ENCODE data around the gene FBXL7.

Gene FBXL7

DNA sequence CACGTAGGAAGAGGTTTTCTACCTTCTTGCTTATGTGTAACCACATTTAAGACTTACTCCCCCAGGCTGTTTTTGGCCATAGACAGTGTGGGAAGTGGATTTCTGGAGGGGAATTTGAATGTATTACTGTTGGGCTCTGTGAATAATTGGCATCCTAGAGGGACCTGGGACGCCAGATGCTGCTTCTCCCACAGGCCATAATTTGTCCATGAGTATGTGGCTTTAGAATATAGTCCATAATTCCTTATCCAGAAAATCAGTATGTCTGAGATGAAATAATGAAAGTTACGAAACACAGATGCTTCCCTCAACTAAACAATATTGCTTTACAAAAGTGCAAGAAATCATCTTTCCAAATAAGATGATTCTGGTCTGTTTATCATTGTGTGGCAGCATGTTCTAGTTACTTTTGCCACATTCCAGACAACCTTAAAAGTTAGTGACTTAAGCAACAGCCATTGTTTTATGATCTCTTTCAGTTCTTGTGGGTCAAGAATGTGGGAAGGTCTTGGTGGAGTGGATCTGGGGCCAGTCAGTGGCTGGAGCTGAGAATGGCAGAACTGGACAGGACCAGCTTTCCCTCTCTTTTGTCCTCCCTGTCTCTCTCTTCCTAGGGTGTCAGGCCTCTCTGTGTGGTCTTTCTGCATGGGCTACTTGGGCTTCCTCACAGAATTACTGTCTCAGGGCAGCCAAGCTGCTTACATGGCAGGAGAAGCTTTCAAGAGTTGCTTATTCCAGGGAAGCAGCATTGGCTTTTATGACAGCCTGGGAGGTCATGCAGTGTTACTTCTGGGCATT, 79.4 kb downstream of the FBXL7 start:
- no peak for DNase-seq (ENCODE audit: low spot score)

DNA sequence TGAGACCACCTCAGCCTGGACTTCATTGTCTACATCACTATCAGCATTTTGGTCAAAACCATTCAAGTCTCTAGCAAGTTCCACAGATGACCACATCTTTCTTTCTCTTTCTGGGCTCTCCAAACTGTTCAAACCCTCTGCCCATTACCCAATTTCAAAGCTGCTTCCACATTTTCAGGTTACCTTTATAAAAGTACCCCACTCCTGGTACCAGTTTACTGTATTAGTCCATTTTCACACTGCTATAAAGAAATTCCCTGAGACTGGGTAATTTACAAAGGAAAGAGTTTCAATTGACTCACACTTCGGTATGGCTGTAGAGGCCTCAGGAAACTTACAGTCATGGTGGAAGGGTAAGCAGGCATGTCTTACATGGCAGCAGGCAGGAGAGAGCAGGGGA, 84.5 kb downstream of the FBXL7 start:
- no peak for DNase-seq (ENCODE audit: low spot score)

- no peak for DNase-seq (ENCODE audit: low spot score)
Observed at GRCh38 chr5:15585128-15585527, 85.1 kb downstream of the FBXL7 start.

DNA sequence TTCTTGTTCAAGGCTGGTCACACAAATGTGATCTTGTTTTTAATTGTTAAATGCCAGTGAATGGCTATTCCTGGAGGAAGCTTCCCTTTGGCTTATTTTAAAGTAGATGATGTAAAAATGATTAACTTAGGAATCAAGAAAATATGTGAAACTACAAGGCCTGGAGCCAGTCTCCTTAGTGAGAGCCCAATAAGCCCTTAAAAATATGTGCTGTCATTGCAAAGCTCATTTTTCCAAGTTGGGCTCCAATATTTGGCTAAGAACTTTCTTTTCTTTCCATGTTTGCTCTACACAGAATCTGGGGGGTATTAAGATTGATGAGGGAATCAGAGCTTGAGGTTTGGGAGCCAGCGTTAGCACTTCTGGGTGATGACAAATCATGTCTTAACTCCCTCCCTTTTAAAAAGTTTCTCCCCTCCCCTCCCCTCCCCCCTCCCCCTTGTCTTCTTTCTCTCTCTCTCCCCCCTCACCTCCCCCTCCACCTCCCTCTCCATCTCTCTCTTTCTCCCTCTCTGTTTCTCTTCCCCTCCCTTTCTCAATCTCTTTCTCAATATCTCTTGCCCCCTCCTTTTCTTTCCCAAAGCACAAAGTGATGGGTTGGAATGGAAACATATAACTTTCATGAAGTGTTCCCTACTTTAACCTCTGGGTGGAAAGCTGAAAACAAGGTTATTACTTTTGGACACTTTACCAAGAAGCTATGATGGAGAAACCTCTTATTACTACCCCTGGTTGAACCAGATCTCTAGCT, 86.0 kb downstream of the FBXL7 start:
- no peak for DNase-seq (ENCODE audit: low spot score)

- no peak for DNase-seq (ENCODE audit: low spot score)
Observed at GRCh38 chr5:15587916-15588315, 87.9 kb downstream of the FBXL7 start.

DNA sequence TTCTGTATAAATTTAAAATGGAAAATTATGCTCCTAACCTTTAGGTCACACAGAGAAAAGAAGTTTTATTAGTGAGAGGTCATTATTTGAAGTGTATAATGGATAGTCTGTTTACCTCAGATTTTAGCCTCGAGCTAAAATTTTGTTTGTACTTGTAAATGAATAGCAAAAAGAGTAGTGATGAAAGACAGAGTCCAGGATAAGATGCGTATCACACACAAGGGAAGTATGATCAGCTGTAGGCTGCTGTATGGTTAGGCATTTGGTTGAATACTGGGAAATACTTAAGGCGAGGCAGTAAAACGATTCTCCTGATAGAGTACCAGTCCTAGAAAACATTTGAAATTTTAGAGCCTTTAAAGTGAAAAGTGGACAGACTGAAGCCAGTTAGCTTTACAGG, 92.7 kb downstream of the FBXL7 start:
- DNase-seq (ENCODE audit: low spot score), result peak; percentile 45

DNA sequence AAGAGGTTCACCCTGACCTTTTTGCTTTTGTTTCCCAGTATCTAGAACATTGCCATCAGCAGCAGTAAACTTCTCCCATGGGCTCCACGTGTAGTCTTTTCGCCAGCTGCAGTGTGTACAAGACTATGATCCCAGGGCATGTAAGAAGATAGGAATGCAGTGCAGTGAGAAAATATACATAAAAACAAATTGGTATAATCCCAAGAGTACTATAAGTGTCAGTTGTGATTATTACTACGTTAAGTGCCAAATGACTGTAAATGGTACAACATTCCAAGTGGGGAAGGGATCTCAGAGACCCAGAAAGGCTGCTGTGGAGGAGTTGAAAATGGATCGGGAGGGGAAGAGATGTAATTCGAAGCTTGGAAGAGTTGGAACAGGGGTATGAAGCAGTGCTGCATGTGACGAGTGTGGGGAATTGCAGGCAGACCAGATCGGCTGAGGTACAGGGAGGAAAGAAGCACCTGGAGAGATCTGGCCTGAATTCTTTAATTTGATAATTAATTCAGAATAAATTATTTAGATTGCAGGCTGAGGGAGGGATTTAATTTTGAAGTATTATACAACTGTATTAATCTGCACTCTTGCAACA, 95.1 kb downstream of the FBXL7 start:
- no peak for DNase-seq (ENCODE audit: low spot score)

- DNase-seq (ENCODE audit: low spot score), result no peak
Observed at GRCh38 chr5:15595929-15596328, 95.9 kb downstream of the FBXL7 start.

DNA sequence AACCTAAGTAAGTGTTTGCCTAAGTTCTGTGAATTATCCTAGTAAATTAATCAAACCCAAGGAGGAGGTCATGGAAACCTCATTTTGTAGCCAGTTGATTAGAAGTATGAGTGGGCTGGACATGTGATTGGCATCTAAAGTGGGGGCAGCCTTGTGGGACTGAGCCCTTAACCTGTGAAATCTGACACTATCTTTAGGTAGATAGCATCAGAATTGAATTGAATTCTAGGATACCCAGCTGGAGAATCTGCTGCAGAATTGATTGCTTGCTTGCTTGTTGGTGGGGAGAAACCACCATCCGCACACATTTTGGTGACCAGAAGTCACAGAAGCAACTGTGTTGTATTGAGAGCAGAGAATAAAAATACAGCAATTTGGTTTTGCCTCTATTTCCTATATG, 97.0 kb downstream of the FBXL7 start:
- no peak for DNase-seq (ENCODE audit: low spot score)

DNA sequence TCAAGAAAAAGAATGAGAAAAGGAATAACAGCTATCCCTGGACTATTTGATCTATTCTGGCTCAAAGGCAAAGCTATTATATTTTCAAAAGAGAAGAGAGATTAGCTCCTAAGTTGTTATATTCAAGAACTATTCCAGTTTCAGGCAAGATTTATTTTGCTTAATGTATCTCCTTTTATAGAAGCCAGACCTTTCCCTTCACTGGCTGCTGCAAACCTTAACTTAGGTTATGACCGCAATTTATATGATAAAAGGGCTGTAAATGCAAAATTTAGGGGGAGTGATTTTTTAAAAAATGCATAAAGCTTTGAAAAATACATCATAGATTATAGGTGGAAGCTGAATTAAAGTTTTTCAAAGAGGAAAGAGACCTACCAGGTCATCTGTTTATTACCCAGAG, 97.8 kb downstream of the FBXL7 start:
- no peak for DNase-seq (ENCODE audit: low spot score)

GRCh38 chr5:15598294-15598902, 98.4 kb downstream of the FBXL7 start:
- DNase-seq (ENCODE audit: low spot score), result no peak

DNA sequence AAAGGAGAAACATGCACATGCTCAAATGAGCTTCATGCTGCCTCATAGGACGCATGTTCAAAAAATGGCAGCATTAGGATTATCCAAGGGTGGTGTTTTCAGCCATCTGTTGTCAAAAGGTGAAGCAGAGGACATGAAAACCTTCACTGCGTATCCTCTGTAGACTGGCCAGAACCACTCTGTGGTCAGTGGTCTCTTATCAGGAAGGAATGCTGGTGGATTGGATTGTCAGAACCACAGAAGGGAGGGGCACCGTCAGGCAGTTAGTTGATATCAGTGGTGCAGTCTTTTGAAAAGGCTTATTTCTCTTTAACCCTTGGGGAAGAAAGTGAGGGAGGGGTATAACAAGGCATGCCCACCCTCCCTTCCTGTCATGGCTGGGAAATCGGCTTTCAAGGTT, 100.1 kb downstream of the FBXL7 start:
- DNase-seq (ENCODE audit: low spot score), result no peak

- no peak for DNase-seq (ENCODE audit: low spot score)
Observed at GRCh38 chr5:15601274-15601673, 101.3 kb downstream of the FBXL7 start.

DNA sequence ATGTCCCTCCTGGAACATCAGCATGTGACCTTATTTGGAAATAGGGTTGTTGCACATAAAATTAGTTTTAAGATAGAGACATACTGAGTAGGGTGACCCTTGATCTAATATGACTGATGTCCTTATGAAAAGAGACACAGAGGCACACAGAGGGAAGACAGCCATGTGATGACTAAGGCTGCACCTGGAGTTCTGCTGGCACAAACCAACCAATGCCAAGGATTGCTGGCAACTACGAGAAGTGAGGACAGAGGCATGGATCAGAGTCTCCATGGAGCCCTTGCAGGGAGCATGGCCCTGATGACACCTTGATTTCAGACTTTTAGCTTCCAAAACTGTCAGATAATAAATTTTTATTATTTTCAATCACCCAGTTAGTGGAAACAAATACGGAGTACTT, 101.9 kb downstream of the FBXL7 start:
- no peak for DNase-seq (ENCODE audit: low spot score)

DNA sequence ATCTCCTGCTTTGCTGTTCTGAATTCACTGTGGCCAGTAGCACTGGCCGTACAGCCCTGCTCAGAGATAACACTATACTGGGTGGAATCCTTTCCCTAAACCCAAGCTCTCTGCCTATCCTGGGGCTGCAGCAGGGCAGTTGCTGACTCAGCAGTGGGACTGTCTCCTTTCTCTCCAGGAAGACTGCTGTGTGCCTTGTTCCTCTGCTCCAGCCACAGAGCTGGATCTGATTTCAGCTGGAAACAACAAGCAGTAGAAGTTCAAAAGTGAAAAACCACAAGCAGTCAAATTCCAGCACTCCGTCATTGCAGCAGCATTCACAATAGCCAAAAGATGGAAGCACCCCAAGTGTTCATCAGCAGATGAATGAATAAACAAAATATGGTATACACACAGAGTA, 105.0 kb downstream of the FBXL7 start:
- no peak for DNase-seq (ENCODE audit: low spot score)

GRCh38 chr5:15606197-15606596, 106.2 kb downstream of the FBXL7 start:
- no peak for DNase-seq (ENCODE audit: low spot score)

DNA sequence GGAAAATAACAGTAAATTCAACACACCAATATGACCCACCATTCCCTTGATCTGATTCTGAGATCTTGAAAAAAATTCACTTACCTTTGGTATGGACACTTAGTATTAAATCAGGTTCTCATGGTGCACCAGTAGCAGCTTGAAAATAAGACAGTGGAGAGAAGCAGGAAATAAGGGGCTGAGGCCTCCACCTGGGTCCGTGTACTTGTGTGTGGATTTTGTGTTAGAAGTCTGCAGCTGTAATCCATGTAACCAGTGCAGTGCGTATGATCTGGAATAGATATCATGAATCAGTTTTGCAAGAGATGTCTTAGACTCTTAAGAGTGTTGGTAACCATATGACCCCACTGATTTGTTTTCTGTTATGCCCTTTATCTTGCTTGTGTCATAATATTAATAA, 107.1 kb downstream of the FBXL7 start:
- no peak for DNase-seq (ENCODE audit: low spot score)

- no peak for DNase-seq (ENCODE audit: low spot score)
Observed at GRCh38 chr5:15609076-15609725, 109.2 kb downstream of the FBXL7 start.

GRCh38 chr5:15610216-15610615, 110.2 kb downstream of the FBXL7 start:
- no peak for DNase-seq (ENCODE audit: low spot score)

- DNase-seq (ENCODE audit: low spot score), result no peak
Observed at GRCh38 chr5:15611008-15611407, 111.0 kb downstream of the FBXL7 start.

DNA sequence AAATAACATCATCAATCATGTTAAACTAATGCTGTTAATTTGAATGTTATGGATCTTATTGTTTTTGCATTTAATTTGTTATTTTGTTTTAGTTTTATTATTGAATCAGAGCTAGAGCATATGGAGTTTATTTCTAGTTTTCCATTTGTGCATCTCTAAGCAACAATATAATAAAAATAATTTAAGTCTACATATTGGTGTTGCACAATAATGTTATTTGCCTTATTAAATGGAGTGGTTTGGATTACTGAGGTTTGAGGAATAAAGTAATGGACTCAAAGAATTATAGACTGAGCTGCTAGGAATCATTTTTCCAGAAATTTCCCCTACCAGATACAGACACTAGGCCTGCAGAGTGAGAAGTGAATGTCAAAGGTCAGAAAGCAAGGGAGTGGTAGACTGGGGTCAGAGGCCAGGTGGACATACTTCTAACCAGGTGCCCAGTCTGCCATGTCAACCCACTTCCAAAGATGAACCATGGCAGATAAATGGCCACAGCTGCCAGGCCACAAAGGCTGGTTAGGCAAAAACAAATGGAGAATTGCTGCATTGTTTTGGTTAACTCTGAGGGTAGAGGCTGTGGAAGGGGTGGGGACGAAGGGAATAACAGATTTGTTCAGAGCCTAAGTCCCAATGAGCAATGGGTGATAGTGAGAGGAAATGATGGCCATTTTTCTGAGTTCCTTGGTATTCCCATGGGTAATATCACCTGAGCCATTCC, 113.1 kb downstream of the FBXL7 start:
- no peak for DNase-seq (ENCODE audit: low spot score)

DNA sequence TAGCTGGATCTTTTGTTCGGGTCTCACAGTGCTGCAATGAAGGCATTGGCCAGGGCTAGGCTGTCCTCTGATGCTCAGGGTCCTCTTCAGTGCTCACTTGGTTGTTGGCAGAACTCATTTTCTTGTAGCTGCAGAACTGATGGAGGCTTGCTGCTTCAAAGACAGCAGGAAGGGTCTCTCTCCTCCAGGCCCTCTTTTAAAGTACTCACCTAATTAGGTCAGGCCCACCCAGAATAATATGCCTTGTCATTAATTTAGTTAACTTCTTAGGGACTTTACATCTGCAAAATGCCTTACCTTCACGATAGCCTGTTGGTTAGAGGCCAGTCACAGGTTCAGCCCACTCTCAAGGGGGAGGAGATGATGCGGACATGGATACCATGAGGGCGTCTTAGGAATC, 114.7 kb downstream of the FBXL7 start:
- no peak for DNase-seq (ENCODE audit: low spot score)

Measured in COLO829 (cell line).